Panc1 (cell line): ENCODE results near the gene WAPL.

Source experiments
- POLR2AphosphoS5 ChIP-seq: IDR thresholded peaks from 2 replicates; pipeline ENCODE4 v1.6.1; 2012; ENCODE audit warnings: mild to moderate bottlenecking, low read depth, low read length, moderate library complexity
- TCF7L2 ChIP-seq: IDR thresholded peaks from 2 replicates; pipeline ENCODE4 v1.6.1; 2011; ENCODE audit warnings: mild to moderate bottlenecking, low read depth, low read length, inconsistent platforms
- TF ChIP-seq, protein P1 (sequence below): fragments of 450-650 bp; IDR thresholded peaks from 2 replicates; pipeline ENCODE4 v1.5.1; 2017; ENCODE audit warnings: mild to moderate bottlenecking
- TF ChIP-seq, protein P2 (sequence below), 2 experiments: IDR thresholded peaks; 2 replicates each; pipeline ENCODE4 v1.6.1; 2011 to 2012; ENCODE audit warnings: low read depth in 2 of 2, control low read depth in 1 of 2, low read length in 1 of 2, mild to moderate bottlenecking in 1 of 2, moderate library complexity in 1 of 2; ENCODE audit not compliant: insufficient read depth in 1 of 2

DNA sequence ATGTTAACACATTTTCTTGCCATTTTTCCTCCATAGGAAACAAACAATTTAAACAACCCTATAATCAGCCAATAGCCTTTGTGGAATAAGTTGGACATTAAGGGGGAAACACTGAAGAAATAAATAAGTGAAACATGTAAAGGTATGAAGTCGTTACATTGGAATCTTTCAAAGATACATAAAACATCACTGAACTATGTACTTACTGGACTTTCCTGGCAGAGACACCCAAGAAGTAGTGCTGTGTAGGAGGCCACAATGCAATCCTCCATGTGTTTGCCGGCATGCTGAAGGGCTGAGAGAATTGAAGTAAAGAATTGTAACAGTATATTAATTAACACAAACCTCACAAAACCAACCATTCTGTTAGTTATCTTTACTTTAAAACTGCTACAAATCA lies 78.5 kb downstream of the WAPL start:
- TF ChIP-seq, protein P1, sequence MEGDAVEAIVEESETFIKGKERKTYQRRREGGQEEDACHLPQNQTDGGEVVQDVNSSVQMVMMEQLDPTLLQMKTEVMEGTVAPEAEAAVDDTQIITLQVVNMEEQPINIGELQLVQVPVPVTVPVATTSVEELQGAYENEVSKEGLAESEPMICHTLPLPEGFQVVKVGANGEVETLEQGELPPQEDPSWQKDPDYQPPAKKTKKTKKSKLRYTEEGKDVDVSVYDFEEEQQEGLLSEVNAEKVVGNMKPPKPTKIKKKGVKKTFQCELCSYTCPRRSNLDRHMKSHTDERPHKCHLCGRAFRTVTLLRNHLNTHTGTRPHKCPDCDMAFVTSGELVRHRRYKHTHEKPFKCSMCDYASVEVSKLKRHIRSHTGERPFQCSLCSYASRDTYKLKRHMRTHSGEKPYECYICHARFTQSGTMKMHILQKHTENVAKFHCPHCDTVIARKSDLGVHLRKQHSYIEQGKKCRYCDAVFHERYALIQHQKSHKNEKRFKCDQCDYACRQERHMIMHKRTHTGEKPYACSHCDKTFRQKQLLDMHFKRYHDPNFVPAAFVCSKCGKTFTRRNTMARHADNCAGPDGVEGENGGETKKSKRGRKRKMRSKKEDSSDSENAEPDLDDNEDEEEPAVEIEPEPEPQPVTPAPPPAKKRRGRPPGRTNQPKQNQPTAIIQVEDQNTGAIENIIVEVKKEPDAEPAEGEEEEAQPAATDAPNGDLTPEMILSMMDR = no peak
- TF ChIP-seq POLR2AphosphoS5 (no peak), TCF7L2 (no peak)
- TF ChIP-seq, protein P2, sequence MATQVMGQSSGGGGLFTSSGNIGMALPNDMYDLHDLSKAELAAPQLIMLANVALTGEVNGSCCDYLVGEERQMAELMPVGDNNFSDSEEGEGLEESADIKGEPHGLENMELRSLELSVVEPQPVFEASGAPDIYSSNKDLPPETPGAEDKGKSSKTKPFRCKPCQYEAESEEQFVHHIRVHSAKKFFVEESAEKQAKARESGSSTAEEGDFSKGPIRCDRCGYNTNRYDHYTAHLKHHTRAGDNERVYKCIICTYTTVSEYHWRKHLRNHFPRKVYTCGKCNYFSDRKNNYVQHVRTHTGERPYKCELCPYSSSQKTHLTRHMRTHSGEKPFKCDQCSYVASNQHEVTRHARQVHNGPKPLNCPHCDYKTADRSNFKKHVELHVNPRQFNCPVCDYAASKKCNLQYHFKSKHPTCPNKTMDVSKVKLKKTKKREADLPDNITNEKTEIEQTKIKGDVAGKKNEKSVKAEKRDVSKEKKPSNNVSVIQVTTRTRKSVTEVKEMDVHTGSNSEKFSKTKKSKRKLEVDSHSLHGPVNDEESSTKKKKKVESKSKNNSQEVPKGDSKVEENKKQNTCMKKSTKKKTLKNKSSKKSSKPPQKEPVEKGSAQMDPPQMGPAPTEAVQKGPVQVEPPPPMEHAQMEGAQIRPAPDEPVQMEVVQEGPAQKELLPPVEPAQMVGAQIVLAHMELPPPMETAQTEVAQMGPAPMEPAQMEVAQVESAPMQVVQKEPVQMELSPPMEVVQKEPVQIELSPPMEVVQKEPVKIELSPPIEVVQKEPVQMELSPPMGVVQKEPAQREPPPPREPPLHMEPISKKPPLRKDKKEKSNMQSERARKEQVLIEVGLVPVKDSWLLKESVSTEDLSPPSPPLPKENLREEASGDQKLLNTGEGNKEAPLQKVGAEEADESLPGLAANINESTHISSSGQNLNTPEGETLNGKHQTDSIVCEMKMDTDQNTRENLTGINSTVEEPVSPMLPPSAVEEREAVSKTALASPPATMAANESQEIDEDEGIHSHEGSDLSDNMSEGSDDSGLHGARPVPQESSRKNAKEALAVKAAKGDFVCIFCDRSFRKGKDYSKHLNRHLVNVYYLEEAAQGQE (IDR thresholded peaks at IDR 0.05; ENCODE audit: insufficient read depth in 1 of 2, low read depth in 2 of 2, low read length in 1 of 2) = no peak
